ENCODE data around the gene MCEMP1. TPM values are rescaled to one million over a fixed set of nuclear protein-coding genes. Genes with fewer than 3 reads are reported as not detected.
"Not testable (repeated sequence)": the region's sequence is repeated elsewhere in the genome, so short reads cannot be mapped to it uniquely, and the experiment has no call there.

MCEMP1 gene
- total RNA-seq, 1 experiment from 2014 or later = not detected

GRCh38 chr19:7643629-7644549 is 33.0 kb upstream of the MCEMP1 start:
- not testable (repeated sequence) for DNase-seq (ENCODE audit: low spot score)

- DNase-seq (ENCODE audit: low spot score) = no peak
Measured at GRCh38 chr19:7644550-7644877, 32.4 kb upstream of the MCEMP1 start.

- no peak for DNase-seq (ENCODE audit: low spot score)
Measured at GRCh38 chr19:7645163-7645562, 31.7 kb upstream of the MCEMP1 start.

GRCh38 chr19:7645656-7646425 is 31.0 kb upstream of the MCEMP1 start:
- DNase-seq (ENCODE audit: low spot score) = no peak

GRCh38 chr19:7646426-7646700 is 30.5 kb upstream of the MCEMP1 start:
- no peak for DNase-seq (ENCODE audit: low spot score)

- no peak for DNase-seq (ENCODE audit: low spot score)
Measured at GRCh38 chr19:7647156-7647555, 29.7 kb upstream of the MCEMP1 start.

- DNase-seq (ENCODE audit: low spot score) = no peak
Measured at GRCh38 chr19:7648265-7649014, 28.4 kb upstream of the MCEMP1 start.

- no peak for DNase-seq (ENCODE audit: low spot score)
Measured at GRCh38 chr19:7650148-7650547, 26.7 kb upstream of the MCEMP1 start.

- DNase-seq (ENCODE audit: low spot score) = peak; percentile 87
Measured at GRCh38 chr19:7652061-7652641, 24.7 kb upstream of the MCEMP1 start.

GRCh38 chr19:7654401-7654800 is 22.5 kb upstream of the MCEMP1 start:
- DNase-seq (ENCODE audit: low spot score) = no peak

- DNase-seq (ENCODE audit: low spot score) = no peak
Measured at GRCh38 chr19:7655581-7655980, 21.3 kb upstream of the MCEMP1 start.

GRCh38 chr19:7657131-7657751 is 19.6 kb upstream of the MCEMP1 start:
- DNase-seq (ENCODE audit: low spot score) = peak; percentile 39

GRCh38 chr19:7658219-7658686 is 18.6 kb upstream of the MCEMP1 start:
- DNase-seq (ENCODE audit: low spot score) = no peak

GRCh38 chr19:7661744-7662538 is 14.9 kb upstream of the MCEMP1 start:
- DNase-seq (ENCODE audit: low spot score) = no peak

GRCh38 chr19:7662657-7663056 is 14.2 kb upstream of the MCEMP1 start:
- no peak for DNase-seq (ENCODE audit: low spot score)

- DNase-seq (ENCODE audit: low spot score) = no peak
Measured at GRCh38 chr19:7663706-7664105, 13.2 kb upstream of the MCEMP1 start.

- DNase-seq (ENCODE audit: low spot score) = no peak
Measured at GRCh38 chr19:7665076-7665475, 11.8 kb upstream of the MCEMP1 start.

GRCh38 chr19:7668842-7669241 is 8.0 kb upstream of the MCEMP1 start, which contains the start of gene RETN:
RETN (plus strand) TSS chr19:7669049; CDS start chr19:7669327, 278 bp downstream.
- no peak for DNase-seq (ENCODE audit: low spot score)

GRCh38 chr19:7669641-7670040 is 7.2 kb upstream of the MCEMP1 start:
- no peak for DNase-seq (ENCODE audit: low spot score)

- no peak for DNase-seq (ENCODE audit: low spot score)
Measured at GRCh38 chr19:7670150-7670783, 6.6 kb upstream of the MCEMP1 start.

All from H4 (cell line).